ENCODE results near the gene PAGR1. TPM values are rescaled to one million over a fixed set of nuclear protein-coding genes. Genes with fewer than 3 reads are reported as not detected.

Gene PAGR1
- total RNA-seq, 1 donor from 2014 or later, result 47.2 TPM

DNA sequence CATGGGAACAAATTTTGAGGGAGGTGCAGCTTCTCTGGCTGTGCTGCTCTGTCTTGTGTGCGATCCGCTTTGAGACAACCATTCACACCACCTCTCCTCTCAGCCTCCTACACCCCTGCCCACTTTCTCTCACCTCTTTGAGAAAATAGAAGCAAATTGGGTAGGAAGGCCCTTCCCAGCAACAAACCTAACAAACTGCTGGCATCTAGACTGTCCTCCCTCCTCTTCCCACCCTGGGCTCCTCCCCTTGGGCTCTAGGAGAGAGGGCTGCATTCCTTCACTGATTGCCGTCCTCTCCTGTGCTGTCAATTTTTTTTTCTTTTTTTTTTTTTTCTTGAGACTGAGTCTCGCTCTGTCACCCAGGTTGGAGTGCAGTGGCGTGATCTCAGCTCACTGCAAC, 33.6 kb downstream of the PAGR1 start:
- Histone ChIP-seq H3K4me1 (no peaks in the 10 kb centered on the region), H3K4me3 (no peak overlapping the region), H3F3A (ENCODE audit: low read depth) (no peaks in the 10 kb centered on the region), H3K79me2 (ENCODE audit: low read depth) (no peaks in the 10 kb centered on the region), H3K9me3 (ENCODE audit: low read depth) (no peaks in the 10 kb centered on the region), H4K20me1 (ENCODE audit: low read depth) (no peaks in the 10 kb centered on the region), H3K9ac (no peak overlapping the region), H3K4me2 (no peak overlapping the region), H3K36me3 (no peaks in the 10 kb centered on the region), H3K27ac (no peak overlapping the region), H3K27me3 (no peaks in the 10 kb centered on the region), H2AFZ (replicated peaks) (peak overlapping the region; percentile 50)
- Mint-ChIP-seq H3K27me3 (ENCODE audit: insufficient read depth, low read depth) (peaks cover 9% of the 10 kb centered on the region), H3K36me3 (no peaks in the 10 kb centered on the region), H3K9me3 (no peaks in the 10 kb centered on the region), H3K27ac (peak overlapping the region; percentile 83), H3K4me1 (peaks cover 15% of the 10 kb centered on the region), H3K4me3 (peak overlapping the region; percentile 8)
- peak; percentile 45 for DNase-seq (ENCODE audit: low spot score)
- TF ChIP-seq EZH2 (IDR thresholded peaks at IDR 0.05) (no peak), CTCF (IDR thresholded peaks at IDR 0.05) (no peak), EZH2phosphoT487 (IDR thresholded peaks at IDR 0.05) (no peak)

GRCh38 chr16:29850998-29851397, 35.0 kb downstream of the PAGR1 start:
- Histone ChIP-seq H3K9ac (no peak overlapping the region), H3K79me2 (ENCODE audit: low read depth) (no peaks in the 10 kb centered on the region), H3K27ac (no peak overlapping the region), H3K4me1 (no peaks in the 10 kb centered on the region), H2AFZ (replicated peaks) (no peak overlapping the region), H3K9me3 (ENCODE audit: low read depth) (no peaks in the 10 kb centered on the region), H3K27me3 (no peaks in the 10 kb centered on the region), H3K36me3 (no peaks in the 10 kb centered on the region), H3K4me2 (no peak overlapping the region), H3K4me3 (no peak overlapping the region), H4K20me1 (ENCODE audit: low read depth) (no peaks in the 10 kb centered on the region), H3F3A (ENCODE audit: low read depth) (no peaks in the 10 kb centered on the region)
- peaks cover 15% of the 10 kb centered on the region for H3K4me1 Mint-ChIP-seq
- no peaks in the 10 kb centered on the region for H3K9me3 Mint-ChIP-seq
- H3K36me3 Mint-ChIP-seq, result no peaks in the 10 kb centered on the region
- no peak overlapping the region for H3K27ac Mint-ChIP-seq
- H3K27me3 Mint-ChIP-seq (ENCODE audit: insufficient read depth, low read depth), result peaks cover 7% of the 10 kb centered on the region
- TF ChIP-seq CTCF (IDR thresholded peaks at IDR 0.05) (no peak), EZH2 (IDR thresholded peaks at IDR 0.05) (no peak), EZH2phosphoT487 (IDR thresholded peaks at IDR 0.05) (no peak)
- H3K4me3 Mint-ChIP-seq, result no peak overlapping the region
- DNase-seq (ENCODE audit: low spot score), result no peak

DNA sequence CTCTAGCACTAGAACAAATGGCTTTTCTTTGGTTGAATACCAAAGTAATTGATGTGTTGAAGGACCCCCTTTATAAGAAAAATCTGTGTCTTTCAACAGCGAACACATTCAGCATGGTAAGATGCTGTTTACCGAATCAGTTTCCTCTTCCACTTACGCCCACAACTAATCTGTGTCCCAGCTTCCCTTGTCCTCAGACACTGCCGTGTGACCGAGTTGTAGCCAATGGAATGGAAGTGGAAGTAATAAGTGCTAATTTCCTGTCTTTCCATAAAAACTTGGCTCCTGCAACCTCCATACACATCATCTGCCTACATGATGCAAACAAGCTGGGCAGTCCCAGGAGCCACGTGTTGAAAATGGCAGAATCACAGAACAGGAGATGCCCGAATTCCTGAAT, 36.7 kb downstream of the PAGR1 start:
- H3K27me3 ChIP-seq, result no peaks in the 10 kb centered on the region
- no peaks in the 10 kb centered on the region for H3K79me2 ChIP-seq (ENCODE audit: low read depth)
- H3K9ac ChIP-seq, result no peak overlapping the region
- no peak for DNase-seq (ENCODE audit: low spot score)
- H3K4me3 ChIP-seq, result no peak overlapping the region
- no peaks in the 10 kb centered on the region for H3K9me3 Mint-ChIP-seq
- H3K36me3 ChIP-seq, result no peaks in the 10 kb centered on the region
- no peak overlapping the region for H3K27ac ChIP-seq
- no peak for TF ChIP-seq CTCF (IDR thresholded peaks at IDR 0.05)
- TF ChIP-seq EZH2phosphoT487 (IDR thresholded peaks at IDR 0.05), result no peak
- no peak for TF ChIP-seq EZH2 (IDR thresholded peaks at IDR 0.05)
- no peak overlapping the region for H3K4me3 Mint-ChIP-seq
- no peak overlapping the region for H2AFZ ChIP-seq (replicated peaks)
- no peaks in the 10 kb centered on the region for H3K4me1 ChIP-seq
- H3K4me2 ChIP-seq, result no peak overlapping the region
- H3K27me3 Mint-ChIP-seq (ENCODE audit: insufficient read depth, low read depth), result peaks cover 3% of the 10 kb centered on the region
- H3F3A ChIP-seq (ENCODE audit: low read depth), result no peaks in the 10 kb centered on the region
- H3K36me3 Mint-ChIP-seq, result no peaks in the 10 kb centered on the region
- H3K27ac Mint-ChIP-seq, result no peak overlapping the region
- peaks cover 15% of the 10 kb centered on the region for H3K4me1 Mint-ChIP-seq
- H4K20me1 ChIP-seq (ENCODE audit: low read depth), result no peaks in the 10 kb centered on the region
- H3K9me3 ChIP-seq (ENCODE audit: low read depth), result no peaks in the 10 kb centered on the region
